Smooth muscle cell (in vitro differentiated cells): Measurements from ENCODE around the gene AGPAT4. TPM values are rescaled to one million over a fixed set of nuclear protein-coding genes. Genes with fewer than 3 reads are reported as not detected.

ENCODE experiments used
- DNase-seq: peaks from one replicate; lab custom pipeline; 2025; ENCODE audit not compliant: unreplicated experiment; lab: John Stamatoyannopoulos, UW
- H2AFZ ChIP-seq: fragments of 200-600 bp; sonication (generic); 2 replicates; pipeline ENCODE4 v1.6.0; 2016; ENCODE audit warnings: antibody characterized with exemption, low read depth, mild to moderate bottlenecking
- H3F3A ChIP-seq: fragments of 200-600 bp; sonication (generic); 2 replicates; pipeline ENCODE4 v1.6.0; 2017; ENCODE audit warnings: antibody characterized with exemption, low read depth
- H3K27ac ChIP-seq: fragments of 200-600 bp; sonication (generic); 2 replicates; pipeline ENCODE4 v1.5.1; 2016; ENCODE audit warnings: low read depth, mild to moderate bottlenecking
- H3K27me3 ChIP-seq: fragments of 200-600 bp; sonication (generic); 2 replicates; pipeline ENCODE4 v1.6.1; 2016; ENCODE audit warnings: low read depth, mild to moderate bottlenecking
- H3K36me3 ChIP-seq: fragments of 200-600 bp; sonication (generic); 2 replicates; pipeline ENCODE4 v1.5.1; 2016; ENCODE audit warnings: low read depth
- H3K4me1 ChIP-seq: fragments of 200-600 bp; sonication (generic); 2 replicates; pipeline ENCODE4 v1.5.1; 2016; ENCODE audit warnings: low read depth
- H3K4me2 ChIP-seq: fragments of 200-600 bp; sonication (generic); 2 replicates; pipeline ENCODE4 v1.6.0; 2016; ENCODE audit warnings: mild to moderate bottlenecking
- H3K4me3 ChIP-seq: fragments of 200-600 bp; sonication (generic); 2 replicates; pipeline ENCODE4 v1.5.1; 2016; ENCODE audit warnings: mild to moderate bottlenecking
- H3K79me2 ChIP-seq: fragments of 200-600 bp; sonication (generic); 2 replicates; pipeline ENCODE4 v1.6.0; 2016; ENCODE audit warnings: low read depth, mild to moderate bottlenecking
- H3K9ac ChIP-seq: fragments of 200-600 bp; sonication (generic); 2 replicates; pipeline ENCODE4 v1.6.0; 2016; ENCODE audit warnings: low read depth
- H3K9me3 ChIP-seq: fragments of 200-600 bp; sonication (generic); replicated peaks from 2 replicates; pipeline ENCODE4 v1.5.1; 2016; ENCODE audit warnings: low read depth
- H4K20me1 ChIP-seq: fragments of 200-600 bp; sonication (generic); 2 replicates; pipeline ENCODE4 v1.6.0; 2016; ENCODE audit warnings: low read depth
- WGBS: methylation state at CpG from one replicate; pipeline ENCODE4 v1.1.7; 2016; ENCODE audit warnings: low lambda C conversion rate; 5-methylcytosine and 5-hydroxymethylcytosine counted together
- polyA plus RNA-seq: library from polyadenylated mRNA; unstranded; fragments of >200 nt; fragmentation: Nextera tagmentation; extraction: Ambion mirVana; gene quantifications from 2 replicates; pipeline ENCODE4 v1.2.1, GENCODE V29; 2016
- total RNA-seq: library from RNA; depleted of rRNA; stranded (reverse); fragments of >200 nt; gene quantifications from 2 replicates; pipeline ENCODE4 v1.2.3, GENCODE V29; 2014
- TF ChIP-seq, protein P1 (sequence below): fragments of 200-600 bp; sonication (generic); IDR thresholded peaks from 2 replicates; pipeline ENCODE4 v1.5.1; 2017; ENCODE audit warnings: borderline replicate concordance, mild to moderate bottlenecking, antibody characterized with exemption; ENCODE audit not compliant: insufficient read depth, poor library complexity, severe bottlenecking

AGPAT4 gene
- total and polyA plus RNA-seq, 2 experiments from 2014 or later, result 51.4 to 51.8 TPM

DNA sequence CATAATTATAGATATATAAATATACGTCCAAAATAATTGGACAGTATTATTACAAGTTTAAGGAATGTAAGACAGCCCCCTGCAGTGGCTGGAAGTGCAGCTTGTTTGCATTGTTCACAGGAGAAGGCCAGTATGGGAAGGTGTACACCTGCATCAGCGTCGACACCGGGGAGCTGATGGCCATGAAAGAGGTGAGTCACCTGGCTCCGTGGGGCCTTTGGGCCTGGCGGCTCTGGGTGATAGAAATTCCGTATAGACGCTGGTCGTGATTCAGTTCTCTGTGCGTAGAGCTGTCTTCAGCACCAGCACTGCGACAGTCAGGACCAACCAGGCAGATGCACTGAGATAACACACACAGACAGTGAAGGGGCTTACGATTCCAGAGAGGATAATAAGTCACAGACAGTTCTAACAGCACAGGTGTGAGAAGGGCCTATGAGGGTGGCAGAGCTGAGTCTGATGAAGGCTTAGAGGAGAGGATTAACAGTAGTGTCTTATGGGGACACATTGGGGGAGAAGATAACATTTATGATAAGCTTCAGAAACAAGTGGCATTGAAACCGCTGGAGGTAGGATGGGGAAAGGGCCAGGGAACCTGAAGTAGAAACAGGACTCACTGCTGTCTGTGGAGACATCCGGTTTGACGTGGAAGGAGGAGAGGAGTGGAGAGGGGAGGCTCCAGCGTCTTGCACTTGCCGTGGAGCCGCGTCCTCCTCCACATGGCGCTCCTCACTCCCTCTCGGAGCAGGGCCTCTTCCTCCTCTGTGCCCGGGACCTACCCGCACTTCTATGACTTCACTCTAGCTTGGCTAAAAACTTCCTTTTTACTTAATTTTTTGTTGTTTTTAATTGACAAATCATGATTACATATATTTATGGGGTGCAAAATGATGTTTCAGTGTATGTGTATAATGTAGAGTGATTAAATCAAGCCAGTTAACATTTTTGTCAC, 165.8 kb downstream of the AGPAT4 start:
- 98% methylated on average over 23 of the region's 23 CpGs for WGBS
- TF ChIP-seq, protein P1, sequence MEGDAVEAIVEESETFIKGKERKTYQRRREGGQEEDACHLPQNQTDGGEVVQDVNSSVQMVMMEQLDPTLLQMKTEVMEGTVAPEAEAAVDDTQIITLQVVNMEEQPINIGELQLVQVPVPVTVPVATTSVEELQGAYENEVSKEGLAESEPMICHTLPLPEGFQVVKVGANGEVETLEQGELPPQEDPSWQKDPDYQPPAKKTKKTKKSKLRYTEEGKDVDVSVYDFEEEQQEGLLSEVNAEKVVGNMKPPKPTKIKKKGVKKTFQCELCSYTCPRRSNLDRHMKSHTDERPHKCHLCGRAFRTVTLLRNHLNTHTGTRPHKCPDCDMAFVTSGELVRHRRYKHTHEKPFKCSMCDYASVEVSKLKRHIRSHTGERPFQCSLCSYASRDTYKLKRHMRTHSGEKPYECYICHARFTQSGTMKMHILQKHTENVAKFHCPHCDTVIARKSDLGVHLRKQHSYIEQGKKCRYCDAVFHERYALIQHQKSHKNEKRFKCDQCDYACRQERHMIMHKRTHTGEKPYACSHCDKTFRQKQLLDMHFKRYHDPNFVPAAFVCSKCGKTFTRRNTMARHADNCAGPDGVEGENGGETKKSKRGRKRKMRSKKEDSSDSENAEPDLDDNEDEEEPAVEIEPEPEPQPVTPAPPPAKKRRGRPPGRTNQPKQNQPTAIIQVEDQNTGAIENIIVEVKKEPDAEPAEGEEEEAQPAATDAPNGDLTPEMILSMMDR, result no peak
- H2AFZ ChIP-seq, result no peak overlapping the region
- peaks cover 40% of the 10 kb centered on the region for H3K36me3 ChIP-seq
- no peaks in the 10 kb centered on the region for H3K79me2 ChIP-seq
- H3K9me3 ChIP-seq, result no peaks in the 10 kb centered on the region
- H3K4me2 ChIP-seq, result no peak overlapping the region
- no peaks in the 10 kb centered on the region for H4K20me1 ChIP-seq
- DNase-seq, result no peak
- H3K4me3 ChIP-seq, result no peak overlapping the region
- H3K27me3 ChIP-seq, result no peaks in the 10 kb centered on the region
- no peaks in the 10 kb centered on the region for H3K4me1 ChIP-seq
- no peaks in the 10 kb centered on the region for H3F3A ChIP-seq
- H3K27ac ChIP-seq, result no peak overlapping the region
- H3K9ac ChIP-seq, result no peak overlapping the region

DNA sequence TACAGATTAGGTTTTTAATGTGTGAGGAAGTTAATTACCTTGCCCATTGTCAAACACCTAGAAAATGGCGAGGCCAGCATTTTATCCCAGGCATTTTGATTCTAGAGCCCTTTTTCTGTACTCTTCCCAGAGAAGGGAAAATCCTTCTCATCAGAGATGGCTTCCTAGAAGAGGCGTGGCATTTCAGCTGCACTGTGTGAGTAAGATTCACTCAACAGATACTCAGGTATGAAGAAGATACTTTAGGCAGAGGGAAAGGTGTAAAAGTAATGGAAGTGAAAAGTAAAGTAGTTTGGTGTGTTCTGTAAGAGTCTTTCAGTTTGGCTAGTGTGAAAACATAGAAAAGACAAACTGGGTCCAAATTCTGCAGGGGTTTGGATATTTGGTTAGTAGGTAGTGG, 168.5 kb downstream of the AGPAT4 start:
- no peaks in the 10 kb centered on the region for H3K79me2 ChIP-seq
- peaks cover 28% of the 10 kb centered on the region for H3K36me3 ChIP-seq
- H3F3A ChIP-seq, result no peaks in the 10 kb centered on the region
- no peak overlapping the region for H3K27ac ChIP-seq
- DNase-seq, result no peak
- H3K9ac ChIP-seq, result no peak overlapping the region
- WGBS, result 100% methylated on average over 2 of the region's 2 CpGs
- H2AFZ ChIP-seq, result no peak overlapping the region
- no peaks in the 10 kb centered on the region for H3K4me1 ChIP-seq
- no peaks in the 10 kb centered on the region for H3K9me3 ChIP-seq
- no peaks in the 10 kb centered on the region for H4K20me1 ChIP-seq
- H3K4me2 ChIP-seq, result no peak overlapping the region
- TF ChIP-seq, protein P1, result no peak
- H3K4me3 ChIP-seq, result no peak overlapping the region
- H3K27me3 ChIP-seq, result no peaks in the 10 kb centered on the region

DNA sequence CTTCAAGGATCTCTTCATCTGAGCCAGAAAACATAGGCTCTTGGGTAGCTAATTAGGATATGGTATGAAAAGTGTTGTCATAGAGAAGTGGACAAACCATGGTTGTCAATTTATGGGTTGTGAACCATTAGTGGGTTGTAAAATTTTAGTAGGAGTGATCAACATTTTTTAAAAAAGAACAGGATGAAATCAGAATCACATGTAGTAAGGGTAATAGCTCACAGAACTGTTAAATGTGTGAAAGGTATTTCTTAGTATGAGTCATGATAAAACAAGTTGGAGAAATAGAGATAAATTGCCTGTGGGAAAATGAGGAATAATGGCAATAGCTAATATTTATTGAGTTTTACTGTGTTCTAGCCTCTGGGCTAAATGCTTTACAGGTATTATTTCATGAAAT, 168.9 kb downstream of the AGPAT4 start:
- no peaks in the 10 kb centered on the region for H3K79me2 ChIP-seq
- H4K20me1 ChIP-seq, result no peaks in the 10 kb centered on the region
- H3K27ac ChIP-seq, result no peak overlapping the region
- H3K9me3 ChIP-seq, result no peaks in the 10 kb centered on the region
- peaks cover 28% of the 10 kb centered on the region for H3K36me3 ChIP-seq
- TF ChIP-seq, protein P1, result no peak
- H3K9ac ChIP-seq, result no peak overlapping the region
- H3F3A ChIP-seq, result no peaks in the 10 kb centered on the region
- no peak overlapping the region for H3K4me2 ChIP-seq
- no peaks in the 10 kb centered on the region for H3K27me3 ChIP-seq
- no peaks in the 10 kb centered on the region for H3K4me1 ChIP-seq
- no peak for DNase-seq
- no peak overlapping the region for H3K4me3 ChIP-seq
- H2AFZ ChIP-seq, result no peak overlapping the region
